AG09309 (cell line): Measurements from ENCODE around the gene EEF1E1.

Source experiments
- DNase-seq: peaks from one replicate; pipeline ENCODE4 v3.0.0-alpha.2; 2010; ENCODE audit warnings: low read depth
- H3K4me3 ChIP-seq: 2 replicates; pipeline ENCODE4 v1.5.1; 2011; ENCODE audit warnings: mild to moderate bottlenecking, low read depth, low read length, moderate library complexity; ENCODE audit not compliant: control insufficient read depth
- CTCF ChIP-seq: IDR thresholded peaks from 2 replicates; pipeline ENCODE4 v1.5.1; 2011; ENCODE audit warnings: mild to moderate bottlenecking, low read depth, low read length, inconsistent platforms; ENCODE audit not compliant: insufficient read depth, control insufficient read depth; ENCODE audit errors: missing control alignments

The EEF1E1 gene

GRCh38 chr6:8069151-8069550 is 33.2 kb downstream of the EEF1E1 start:
- DNase-seq: no peak
- no peak for TF ChIP-seq CTCF
- no peak overlapping the region for H3K4me3 ChIP-seq

- DNase-seq: no peak
- TF ChIP-seq CTCF: no peak
These were observed 36.2 kb downstream of the EEF1E1 start for GRCh38 chr6:8066108-8066507.

GRCh38 chr6:8065519-8065911 is 36.8 kb downstream of the EEF1E1 start:
- TF ChIP-seq CTCF: no peak
- DNase-seq: no peak

More at GRCh38 chr6:8066108-8066507, 36.2 kb downstream of the EEF1E1 start:
- no peak overlapping the region for H3K4me3 ChIP-seq

GRCh38 chr6:8064638-8065518 is 37.5 kb downstream of the EEF1E1 start:
- DNase-seq: no peak
- peak overlapping the region; percentile 88; the same call in 1 of the 2 replicates for H3K4me3 ChIP-seq
- TF ChIP-seq CTCF: no peak

More at GRCh38 chr6:8065519-8065911, 36.8 kb downstream of the EEF1E1 start:
- no peak overlapping the region for H3K4me3 ChIP-seq

GRCh38 chr6:8063761-8064637 is 38.3 kb downstream of the EEF1E1 start, which contains the start of gene BLOC1S5:
TSS of gene BLOC1S5 (minus strand) at chr6:8064389. CDS start at chr6:8064376, 13 bp downstream.
- TF ChIP-seq CTCF: no peak
- H3K4me3 ChIP-seq: peak within 1 kb of the TSS; percentile 88
- DNase-seq: peak; percentile 87

GRCh38 chr6:8061736-8062135 is 40.6 kb downstream of the EEF1E1 start:
- no peak overlapping the region for H3K4me3 ChIP-seq
- no peak for DNase-seq
- no peak for TF ChIP-seq CTCF
